GM12891 (cell line): ENCODE results near the gene MCOLN3.

Source experiments
- POLR2A ChIP-seq: IDR thresholded peaks from 2 replicates; pipeline ENCODE4 v1.6.1; 2011; ENCODE audit warnings: low read depth, low read length, control low read depth
- POLR2AphosphoS5 ChIP-seq: IDR thresholded peaks from 2 replicates; pipeline ENCODE4 v1.6.1; 2011; ENCODE audit warnings: low read depth, low read length, control low read depth
- SPI1 ChIP-seq: IDR thresholded peaks from 2 replicates; pipeline ENCODE4 v1.6.1; 2011; ENCODE audit warnings: low read depth, low read length, control low read depth
- TAF1 ChIP-seq: IDR thresholded peaks from 2 replicates; pipeline ENCODE4 v1.6.1; 2011; ENCODE audit warnings: low read depth, low read length, control low read depth

DNA sequence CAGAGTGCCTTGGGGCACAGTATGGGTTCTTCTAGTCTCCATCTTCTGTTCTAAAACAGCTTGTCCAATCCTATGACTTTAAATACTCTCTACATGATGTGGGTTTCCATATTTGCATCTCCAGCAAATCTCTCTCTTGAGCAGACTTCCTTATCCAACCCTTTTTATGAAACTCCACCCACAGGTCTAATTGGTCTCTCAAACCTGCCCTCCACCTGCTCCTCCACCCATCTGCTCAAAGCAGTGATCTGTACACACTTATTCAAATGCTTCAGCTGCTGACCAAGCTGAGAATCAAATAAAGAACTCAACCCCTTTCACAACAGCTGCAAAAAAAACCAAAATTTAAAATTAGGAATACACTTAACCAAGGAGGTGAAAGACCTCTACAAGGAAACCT lies 62.9 kb downstream of the MCOLN3 start:
- TF ChIP-seq POLR2A (no peak), POLR2AphosphoS5 (no peak), SPI1 (0 out of 2 replicates have a peak, but pooled peaks have one; percentile 4), TAF1 (no peak)
